ENCODE data around the gene ORM1.

Gene ORM1

DNA sequence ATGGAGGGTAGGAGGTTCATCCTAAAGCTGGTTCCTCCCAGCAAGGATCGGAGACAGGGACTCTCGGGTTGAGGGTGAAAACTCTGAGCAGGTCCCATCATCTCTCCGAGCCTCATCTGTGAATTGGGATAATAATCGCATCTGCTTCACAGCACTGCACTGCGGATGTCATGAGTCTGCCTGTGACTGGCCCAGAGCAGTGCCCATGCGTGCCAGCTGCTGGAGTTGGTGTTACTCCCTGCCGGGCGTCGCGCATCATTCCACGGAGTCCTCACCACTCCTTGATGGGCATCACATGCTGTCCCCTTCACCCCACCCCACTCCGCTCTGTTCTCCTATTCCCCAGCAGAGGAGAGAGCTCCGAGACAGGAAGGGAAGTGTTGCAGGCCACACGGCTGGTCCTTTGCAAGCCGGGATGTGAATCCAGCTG is 35.1 kb upstream of the ORM1 start:
- DNase-seq (ENCODE audit: low read depth): no peak

DNA sequence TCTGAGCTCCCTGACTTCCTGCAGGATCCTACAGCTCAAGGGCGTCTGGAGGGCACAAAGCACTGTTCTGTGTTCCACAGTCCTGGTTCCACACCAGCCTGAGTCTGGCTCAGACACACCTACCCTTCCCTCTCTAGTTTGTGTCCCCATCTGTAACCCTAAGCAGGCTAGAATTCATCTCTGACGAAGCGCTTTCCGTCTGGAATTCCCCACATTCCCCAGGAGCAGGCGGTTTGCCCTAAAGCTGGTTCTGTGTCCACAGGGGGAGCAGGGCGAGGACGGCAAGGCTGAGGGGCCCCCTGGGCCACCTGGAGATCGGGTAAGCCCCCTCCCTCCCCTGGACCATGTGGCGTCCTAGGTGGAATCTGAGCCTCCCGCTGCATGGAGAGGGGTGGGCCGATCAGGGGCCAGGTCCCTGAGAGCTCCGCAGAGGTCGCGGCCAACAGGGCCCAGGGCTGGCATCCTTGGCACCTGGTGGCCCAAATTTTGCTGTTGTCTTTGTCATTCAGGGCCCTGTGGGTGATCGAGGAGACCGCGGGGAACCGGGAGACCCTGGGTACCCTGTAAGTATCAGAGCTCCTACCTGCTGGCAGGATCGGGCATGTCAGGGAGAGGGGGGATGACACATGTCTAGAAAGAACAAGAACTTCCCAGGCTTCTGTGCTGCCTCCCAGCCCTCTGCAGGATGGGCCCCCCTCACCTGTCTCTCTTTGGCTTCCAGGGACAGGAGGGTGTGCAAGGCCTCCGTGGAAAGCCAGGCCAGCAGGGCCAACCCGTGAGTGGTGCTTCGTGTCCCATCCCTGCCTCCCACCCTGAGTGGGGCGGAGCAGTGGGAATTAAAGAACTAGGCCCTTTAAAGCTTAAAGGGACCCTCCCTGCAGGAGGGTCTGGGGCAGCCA is 34.5 kb upstream of the ORM1 start:
- DNase-seq (ENCODE audit: low read depth): no peak

DNA sequence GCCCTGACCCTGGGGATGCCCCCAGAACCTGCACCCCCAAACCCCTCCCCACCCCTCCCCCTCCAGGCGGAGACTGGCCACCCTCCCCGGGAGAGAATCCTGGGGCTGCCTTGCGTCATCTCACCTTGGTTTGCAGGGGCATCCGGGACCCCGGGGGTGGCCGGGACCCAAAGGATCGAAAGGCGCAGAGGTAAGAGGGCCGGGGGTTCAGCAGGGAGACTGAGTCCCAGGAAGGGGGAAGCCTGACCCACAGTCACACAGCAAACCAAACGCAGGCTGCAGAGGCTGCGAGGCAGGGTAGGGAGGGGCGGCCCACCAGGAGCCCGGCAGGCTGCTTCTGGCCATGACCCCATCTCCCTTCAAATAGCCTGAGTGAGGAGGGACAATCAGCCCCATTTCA is 33.8 kb upstream of the ORM1 start:
- no peak for DNase-seq (ENCODE audit: low read depth)

DNA sequence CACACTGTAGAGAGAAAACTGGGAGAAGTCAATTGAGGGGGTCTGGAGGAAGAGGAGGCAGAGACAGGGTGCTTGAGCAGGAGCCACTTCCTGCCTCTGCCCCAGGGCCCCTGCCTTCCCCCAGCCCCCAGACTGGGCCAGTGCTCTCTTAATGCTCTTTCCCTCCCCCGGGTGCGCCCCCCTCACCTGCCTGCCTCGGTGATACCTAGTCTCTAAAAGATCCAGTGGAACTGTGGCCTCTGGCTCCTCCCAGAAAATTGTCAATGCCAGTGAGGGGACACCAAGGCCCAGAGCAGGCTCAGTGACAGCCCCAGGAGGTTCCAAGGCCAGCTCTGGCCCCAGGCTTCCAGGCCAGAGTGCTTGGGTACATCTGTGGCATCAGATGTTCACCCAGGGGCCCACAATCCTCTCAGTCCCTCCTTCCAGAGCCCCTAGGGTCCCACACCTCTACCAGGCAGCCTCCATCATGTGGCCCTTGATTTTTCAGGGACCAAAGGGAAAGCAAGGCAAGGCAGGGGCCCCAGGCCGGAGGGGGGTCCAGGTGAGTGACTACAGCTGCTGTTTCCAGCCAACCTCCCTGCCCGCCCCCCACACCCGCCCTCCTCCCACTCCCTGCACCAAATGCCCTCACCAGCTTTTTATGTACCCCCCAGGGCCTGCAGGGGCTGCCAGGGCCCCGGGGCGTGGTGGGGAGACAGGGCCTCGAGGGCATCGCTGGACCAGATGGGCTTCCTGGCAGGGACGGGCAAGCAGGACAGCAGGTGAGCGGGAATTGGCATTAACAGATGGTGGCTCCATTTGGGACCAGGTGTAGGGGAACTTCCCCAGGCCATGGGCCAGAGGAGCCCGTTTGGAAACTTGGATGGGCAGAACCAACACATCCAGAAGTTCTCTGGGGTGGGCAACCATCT is 33.1 kb upstream of the ORM1 start:
- DNase-seq (ENCODE audit: low read depth): no peak

DNA sequence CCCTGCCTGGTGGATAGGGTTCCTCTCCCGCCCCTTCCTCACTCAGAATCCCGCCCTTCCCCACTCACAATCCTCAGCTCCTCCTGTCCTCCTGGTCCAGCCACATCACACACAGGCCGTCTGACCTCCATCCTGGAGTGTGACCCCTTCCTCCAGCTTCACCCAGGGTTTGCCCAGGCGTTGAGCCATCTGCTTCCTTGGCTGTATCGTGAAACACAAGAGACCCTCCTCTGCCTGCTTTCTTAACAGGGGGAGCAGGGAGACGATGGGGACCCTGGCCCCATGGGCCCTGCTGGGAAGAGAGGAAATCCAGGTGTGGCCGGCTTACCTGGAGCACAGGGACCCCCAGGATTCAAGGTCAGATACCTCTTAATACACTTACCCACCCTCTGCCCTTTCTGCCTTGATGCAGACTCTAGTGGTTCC is 32.3 kb upstream of the ORM1 start:
- DNase-seq (ENCODE audit: low read depth): no peak

DNA sequence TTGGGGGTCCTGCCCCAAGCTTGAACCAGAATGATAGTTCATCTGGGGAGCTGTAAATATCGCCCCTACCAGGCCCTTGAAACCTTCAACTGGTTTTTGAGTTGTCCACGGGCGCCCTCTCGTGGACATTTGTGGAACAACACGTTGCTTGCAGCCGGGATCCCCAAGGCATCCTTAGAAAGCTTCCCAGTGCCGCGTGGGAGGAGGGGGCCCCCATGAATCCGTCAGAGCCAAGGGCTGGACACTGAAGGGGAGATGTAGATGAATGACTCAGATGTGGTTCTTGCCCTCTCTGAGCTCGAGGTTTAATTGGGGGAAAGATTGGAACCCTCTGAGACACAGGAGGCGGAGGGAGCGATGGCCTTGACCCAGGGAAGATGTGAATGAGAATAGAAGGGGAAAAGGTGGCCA is 31.8 kb upstream of the ORM1 start:
- peak; percentile 42 for DNase-seq (ENCODE audit: low read depth)

DNA sequence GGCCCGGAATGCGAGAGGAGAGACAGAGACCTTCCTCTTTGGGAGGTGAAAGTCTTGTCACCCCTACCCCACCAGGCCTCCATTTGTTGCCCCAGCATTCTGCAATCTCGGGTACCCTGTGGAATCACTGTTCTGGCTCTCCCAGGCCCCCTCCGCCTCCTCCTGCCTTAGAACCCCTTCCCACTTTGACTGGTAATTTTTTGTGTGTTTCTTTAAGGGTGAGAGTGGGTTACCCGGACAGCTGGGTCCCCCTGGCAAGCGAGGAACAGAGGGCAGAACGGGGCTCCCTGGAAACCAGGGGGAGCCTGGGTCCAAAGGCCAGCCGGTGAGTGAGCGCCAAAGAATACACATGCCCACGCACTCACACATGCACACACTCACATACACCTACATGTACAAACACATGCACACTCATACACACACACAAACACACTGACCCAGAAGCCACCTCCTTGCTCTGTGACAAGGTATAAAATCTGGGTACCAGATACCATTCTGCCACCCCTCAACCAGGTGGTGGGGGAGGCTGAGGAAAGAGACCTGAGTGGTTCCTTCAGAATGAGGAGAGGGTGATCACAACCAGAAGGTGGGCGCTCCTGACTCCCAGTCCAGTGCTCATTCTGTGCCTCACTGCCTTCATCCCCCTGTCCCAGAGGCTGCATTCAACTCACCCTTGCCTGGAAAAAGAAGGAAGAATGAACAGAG is 30.9 kb upstream of the ORM1 start:
- DNase-seq (ENCODE audit: low read depth): no peak

DNA sequence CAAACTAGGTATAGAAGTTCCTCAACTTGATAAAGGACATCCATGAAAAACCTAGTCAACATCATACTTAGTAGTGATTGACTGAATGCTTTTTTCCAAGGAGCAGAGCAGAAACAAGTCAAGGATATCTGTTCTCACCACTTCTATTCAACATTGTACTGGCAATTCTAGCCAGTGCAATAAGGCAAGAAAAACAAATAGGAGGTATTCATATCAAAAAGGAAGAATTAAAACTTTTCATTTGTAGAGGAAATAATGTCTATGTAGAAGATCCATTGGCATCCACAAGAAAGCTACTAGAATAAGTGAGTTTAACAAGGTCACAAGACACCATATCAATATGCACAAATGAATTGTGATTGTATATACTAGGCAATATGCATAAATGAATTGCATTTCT is 28.2 kb upstream of the ORM1 start:
- no peak for DNase-seq (ENCODE audit: low read depth)

DNA sequence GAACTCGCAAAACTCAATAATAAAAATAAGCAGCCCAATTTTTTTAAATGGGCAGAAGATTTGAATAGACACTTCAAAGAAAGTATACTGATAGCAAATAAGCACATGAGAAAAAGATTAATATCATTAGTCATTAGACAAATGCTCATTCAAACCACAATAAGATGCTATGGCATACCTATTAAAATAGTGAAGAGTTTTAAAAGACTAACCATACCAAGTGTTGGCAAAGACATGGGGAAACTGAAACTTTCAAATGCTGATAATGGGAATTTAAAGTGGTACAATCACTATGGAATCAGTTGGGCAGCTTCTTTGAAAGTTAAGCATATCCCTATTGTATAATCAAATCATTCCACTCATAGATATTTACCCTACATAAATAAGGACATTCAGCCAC is 26.6 kb upstream of the ORM1 start:
- no peak for DNase-seq (ENCODE audit: low read depth)

DNA sequence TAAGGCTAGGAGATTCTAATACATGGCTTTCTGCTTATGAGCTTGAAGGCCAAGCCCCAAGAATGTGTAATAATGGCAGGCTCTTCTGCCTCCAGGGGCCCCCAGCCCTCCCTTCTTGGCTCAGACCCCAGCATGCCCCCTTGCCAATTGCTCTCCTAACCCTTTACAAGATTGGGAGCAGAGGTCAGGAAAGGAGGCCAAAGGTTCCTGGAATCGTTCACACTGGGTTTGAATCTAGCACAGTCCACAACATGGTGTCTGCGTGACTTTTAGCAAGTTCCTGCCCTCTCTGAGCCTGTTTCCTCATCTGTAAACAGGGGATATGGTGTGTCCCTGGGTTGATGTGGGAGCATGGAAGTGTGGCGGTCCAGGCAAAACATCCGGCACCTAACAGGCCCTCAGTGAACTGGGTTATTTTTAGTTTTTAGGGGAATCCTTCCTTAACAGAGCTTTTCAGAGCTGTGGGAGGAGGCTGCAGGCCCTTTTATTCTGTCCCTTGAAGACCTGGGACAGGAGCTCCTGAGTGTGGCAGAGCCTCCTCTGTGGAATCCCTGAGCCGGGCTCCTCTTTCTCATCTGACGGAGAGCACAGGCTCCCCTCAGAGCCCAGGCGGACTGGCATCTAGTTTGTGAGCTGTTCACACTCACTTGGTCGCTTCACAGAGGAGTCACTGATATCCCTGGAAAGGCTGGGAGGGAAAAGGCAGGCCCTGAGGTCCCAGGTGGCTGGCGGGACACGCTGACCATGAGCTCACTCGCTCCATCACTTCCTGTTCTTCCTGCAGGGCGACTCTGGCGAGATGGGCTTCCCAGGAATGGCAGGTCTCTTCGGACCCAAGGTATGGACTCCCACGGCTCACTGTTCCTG is 23.4 kb upstream of the ORM1 start:
- DNase-seq (ENCODE audit: low read depth): no peak

DNA sequence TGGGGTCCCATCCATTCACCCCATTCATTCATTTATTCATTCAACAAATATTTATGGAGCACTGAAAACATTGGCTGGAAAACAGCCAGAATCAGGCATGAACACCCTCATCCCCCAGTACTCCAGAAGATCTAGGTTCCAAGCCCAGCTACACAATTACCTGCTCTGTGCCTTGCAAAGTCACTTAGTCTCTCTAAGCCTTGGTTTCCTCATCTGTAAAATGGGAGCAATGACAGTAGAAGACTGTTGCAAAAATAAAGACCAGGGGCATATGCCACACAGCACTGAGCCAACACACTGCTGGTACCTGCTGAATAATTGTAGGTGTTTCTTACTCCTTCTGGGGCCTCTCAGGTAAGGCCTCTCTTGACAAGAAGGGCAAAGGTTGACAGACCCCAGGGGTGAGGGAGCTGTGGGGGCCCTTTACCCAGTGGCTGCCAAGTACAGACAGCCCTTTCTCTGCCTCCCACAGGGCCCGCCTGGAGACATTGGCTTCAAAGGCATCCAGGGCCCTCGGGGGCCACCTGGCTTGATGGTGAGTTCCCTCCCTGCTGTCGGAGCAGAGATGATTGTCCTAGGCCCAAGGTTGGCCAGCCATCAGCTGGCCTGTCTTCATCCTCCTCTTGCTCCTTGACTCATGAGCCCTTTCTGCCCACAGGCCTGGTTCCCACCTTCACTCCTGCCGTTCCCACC is 22.6 kb upstream of the ORM1 start:
- DNase-seq (ENCODE audit: low read depth): no peak

DNA sequence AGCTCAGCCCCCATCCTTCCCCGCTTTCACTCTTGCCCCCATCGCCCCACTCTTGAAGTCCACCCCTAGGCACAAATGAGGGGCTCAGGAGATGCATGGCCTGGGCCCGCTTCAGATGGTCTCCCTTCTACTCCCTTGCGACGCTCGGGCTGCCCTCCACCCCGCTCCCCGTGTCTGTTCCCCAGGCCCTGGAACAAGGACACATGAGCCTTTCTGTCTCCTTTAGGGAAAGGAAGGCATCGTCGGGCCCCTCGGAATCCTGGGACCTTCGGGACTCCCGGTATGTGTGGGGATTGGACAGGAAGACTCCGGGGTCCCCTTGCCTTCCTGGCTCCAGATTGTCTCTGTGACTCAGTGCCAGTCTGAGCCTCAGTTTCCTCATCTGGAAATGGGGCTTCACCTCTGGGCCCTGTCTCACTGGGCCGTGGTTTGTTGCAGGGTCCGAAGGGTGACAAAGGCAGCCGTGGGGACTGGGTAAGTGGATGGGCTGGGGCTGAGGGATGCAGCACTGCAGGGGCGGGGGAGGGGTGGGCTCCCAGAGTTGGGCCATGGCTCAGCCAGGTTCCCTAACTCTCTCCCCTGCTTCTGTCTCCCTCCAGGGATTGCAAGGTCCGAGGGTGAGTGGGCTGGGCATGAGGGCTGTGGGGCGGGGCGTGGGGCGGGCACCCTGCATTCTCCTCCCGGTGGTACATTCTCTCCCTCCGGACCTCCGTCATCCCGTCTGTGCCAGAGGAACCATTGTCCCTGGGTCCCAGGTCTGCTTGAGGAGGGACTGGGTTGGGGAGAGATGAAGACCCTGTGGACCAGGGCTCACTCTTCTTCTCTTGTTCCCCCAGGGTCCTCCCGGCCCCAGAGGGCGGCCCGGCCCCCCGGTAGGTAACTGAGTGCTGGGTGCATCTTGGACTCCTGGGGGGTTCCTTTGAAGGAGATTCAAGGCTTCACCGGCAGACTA is 21.8 kb upstream of the ORM1 start:
- DNase-seq (ENCODE audit: low read depth): no peak

DNA sequence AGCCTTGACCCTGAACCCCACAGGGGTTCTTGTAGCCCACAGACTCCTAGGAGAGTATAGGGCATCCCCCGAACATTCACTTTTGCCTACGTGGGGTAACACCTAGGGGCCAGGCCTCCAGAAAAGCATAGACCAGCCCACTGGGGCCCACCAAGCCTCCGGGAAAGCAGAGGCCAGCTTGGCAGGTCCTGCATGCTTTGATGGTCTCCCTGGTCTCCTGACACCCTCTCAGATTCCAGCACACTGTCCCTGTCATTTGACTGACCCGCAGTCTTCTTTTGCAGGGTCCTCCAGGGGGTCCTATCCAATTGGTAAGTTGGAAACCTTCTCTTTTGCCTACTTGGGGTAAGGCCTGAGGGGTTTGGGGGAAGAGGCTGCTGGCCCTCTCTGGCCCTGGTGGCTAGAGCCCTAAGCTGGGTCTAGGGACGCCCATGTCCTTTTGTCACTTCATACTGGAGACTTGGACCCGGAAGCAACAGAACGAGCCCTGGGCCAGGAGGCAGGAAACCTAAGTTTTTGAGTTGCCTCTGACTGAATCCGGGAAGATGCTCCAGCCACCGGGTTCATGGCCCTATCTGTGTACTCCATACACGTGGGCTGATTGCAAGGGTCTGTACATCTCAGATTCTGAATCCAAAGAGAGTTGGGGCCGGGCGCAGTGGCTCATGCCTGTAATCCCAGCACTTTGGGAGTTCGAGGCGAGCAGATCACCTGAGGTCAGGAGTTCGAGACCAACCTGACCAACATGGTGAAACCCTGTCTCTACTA is 20.9 kb upstream of the ORM1 start:
- DNase-seq (ENCODE audit: low read depth): no peak

DNA sequence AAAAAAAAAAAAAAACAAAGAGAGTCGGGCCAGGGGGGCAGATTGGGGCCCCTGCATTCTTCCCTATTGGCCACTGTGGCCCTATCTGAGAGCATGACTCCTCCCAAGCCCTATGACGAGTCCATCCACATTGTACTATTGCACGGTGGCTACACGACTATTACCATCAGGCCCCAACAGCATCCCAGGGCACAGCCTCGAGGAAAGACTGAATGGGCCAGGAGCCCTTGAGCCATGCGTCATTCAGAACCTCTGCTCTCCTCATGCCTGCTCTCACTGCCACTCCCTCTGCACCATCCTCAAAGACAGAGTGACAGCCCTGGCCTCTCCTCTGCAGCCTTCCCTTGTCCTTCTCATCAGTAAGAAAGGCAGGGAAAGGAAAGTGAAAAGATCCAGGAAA is 20.2 kb upstream of the ORM1 start:
- DNase-seq (ENCODE audit: low read depth): no peak

DNA sequence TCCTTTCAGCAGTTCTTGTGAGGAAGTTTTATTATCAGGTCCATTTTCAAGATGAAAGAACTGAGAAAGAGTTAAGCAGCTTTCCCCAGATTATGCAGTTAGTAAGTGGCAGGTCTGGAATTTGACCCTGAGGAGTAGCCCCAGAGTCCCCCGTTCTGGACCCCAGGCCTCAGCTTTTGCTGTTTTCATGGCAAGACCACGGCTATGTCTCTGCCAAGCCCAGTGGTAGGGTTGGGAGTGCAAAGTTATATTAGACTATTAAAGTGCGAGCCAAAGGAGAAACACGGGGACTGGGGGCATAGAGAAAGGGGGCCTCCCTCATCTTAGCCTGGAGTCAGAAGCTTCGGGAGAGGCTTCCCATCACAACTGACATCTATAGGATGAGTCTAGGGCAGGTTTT is 19.3 kb upstream of the ORM1 start:
- no peak for DNase-seq (ENCODE audit: low read depth)

DNA sequence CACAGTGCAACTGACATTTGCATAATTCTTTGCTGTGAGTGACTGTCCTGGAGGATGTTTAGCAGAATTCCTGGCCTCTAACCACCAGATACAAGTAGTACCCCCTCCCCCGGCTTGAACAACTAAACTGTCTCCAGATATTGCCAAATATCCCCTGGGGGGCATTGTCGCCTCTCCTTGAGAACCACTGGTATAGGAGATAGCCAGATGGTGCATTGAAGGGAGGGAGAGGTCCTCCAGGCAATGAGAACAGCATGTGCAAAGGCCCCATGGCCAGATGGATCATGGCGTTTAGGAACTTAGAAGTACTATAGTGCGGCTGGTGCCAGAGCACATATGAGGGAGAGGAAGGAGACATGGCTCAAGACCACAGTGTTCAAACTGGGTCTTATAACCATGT is 18.9 kb upstream of the ORM1 start:
- no peak for DNase-seq (ENCODE audit: low read depth)

DNA sequence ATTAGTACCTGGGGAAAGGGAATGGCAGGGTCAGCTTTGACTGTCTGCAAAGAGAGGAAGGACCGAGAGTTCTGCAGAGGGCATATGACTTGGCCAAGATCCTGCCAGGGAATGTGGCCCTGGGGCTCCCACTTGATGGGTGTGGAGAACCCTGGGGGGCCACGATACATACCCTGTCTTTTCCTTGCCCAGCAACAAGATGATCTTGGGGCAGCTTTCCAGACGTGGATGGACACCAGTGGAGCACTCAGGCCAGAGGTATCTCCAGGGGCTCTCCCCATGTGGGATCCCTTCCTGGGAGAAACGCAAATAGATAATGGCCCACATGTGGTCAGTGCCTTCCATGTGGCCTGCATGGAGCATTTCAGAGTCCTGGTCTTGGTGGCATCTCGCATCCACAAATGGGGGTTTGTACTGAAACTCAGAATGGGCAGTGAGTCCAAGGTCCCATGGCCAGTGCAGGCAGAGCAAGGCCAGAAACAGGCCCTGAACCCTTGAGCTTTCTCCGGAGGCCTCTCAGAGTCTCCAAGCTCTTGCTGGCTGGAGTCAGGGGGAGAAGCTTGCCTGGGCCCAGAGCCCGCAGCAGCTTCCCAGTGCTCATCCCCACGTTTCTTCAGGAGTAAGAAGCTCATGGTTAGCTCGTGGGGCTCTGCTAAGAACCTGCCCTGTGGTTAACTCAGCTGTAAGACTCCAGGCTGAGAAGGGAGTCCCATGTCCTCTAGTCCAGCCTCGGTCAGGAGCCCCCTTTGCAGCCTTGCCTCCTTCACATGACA is 18.3 kb upstream of the ORM1 start:
- no peak for DNase-seq (ENCODE audit: low read depth)

DNA sequence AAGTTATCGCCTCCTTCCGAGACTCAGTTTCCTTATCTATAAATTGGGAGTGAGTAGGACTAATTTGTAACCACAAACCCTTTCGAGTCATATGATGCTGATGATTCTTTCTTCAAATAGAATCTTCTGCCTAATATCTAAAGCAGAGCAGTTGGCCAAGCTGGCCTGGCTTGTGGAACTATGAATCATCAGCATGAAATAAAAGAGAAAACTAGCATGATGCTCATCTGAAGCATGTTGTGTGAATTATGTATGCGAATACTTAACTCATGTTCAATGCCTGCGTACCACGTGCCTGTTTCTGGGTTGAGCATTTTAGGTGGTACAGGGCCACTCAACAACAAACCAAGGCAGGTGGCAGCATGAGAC is 15.0 kb upstream of the ORM1 start:
- DNase-seq (ENCODE audit: low read depth): no peak

Data from stimulated activated CD8-positive, alpha-beta memory T cell treated with anti-CD3 and anti-CD28 coated beads, Interleukin-12 subunit alpha, Interleukin-12 subunit beta, amount 100 ng/mL, for 4 hours (primary cell).